H1 (cell line): Measurements from ENCODE around the gene STX2.
A peak's percentile ranks its signal among the peaks of the same experiment; 100 is the strongest.

Source experiments
- CHD1 ChIP-seq: IDR thresholded peaks from 2 replicates; pipeline ENCODE4 v1.6.1; 2012; ENCODE audit warnings: low read depth, low read length, improper control_type of control experiment
- CTCF ChIP-seq, 3 experiments: IDR thresholded peaks; 1 replicate in 2 of 3; 2 replicates in 1 of 3; pipeline versions ENCODE4 v1.5.1 to v1.6.1; 2011; ENCODE audit warnings: low read length in 3 of 3, mild to moderate bottlenecking in 3 of 3, inconsistent platforms in 2 of 3, low read depth in 1 of 3, moderate library complexity in 1 of 3; ENCODE audit not compliant: insufficient read depth in 1 of 3; ENCODE audit errors: control extremely low read depth in 1 of 3
- FOSL1 ChIP-seq: IDR thresholded peaks from 2 replicates; pipeline ENCODE4 v1.6.1; 2011; ENCODE audit warnings: mild to moderate bottlenecking, low read depth, low read length, moderate library complexity; ENCODE audit not compliant: insufficient read depth
- GTF2F1 ChIP-seq: IDR thresholded peaks from 2 replicates; pipeline ENCODE4 v1.6.1; 2012; ENCODE audit warnings: low read depth, low read length, improper control_type of control experiment, borderline replicate concordance

GRCh38 chr12:130870442-130871285, 31.6 kb upstream of the STX2 start:
- TF ChIP-seq CTCF (IDR thresholded peaks at IDR 0.05; ENCODE audit: control extremely low read depth in 1 of 3, insufficient read depth in 1 of 3, low read depth in 1 of 3, low read length in 3 of 3), result peak; percentile 56 to 75 (median 65)
- no peak for TF ChIP-seq CHD1
- no peak for TF ChIP-seq GTF2F1
- no peak for TF ChIP-seq FOSL1
